ENCODE data around the gene TADA2B. TPM values are rescaled to one million over a fixed set of nuclear protein-coding genes. Genes with fewer than 3 reads are reported as not detected.

The TADA2B gene
- total and polyA plus RNA-seq, 2 experiments from 2014 or later: 3.6 to 11.4 TPM

DNA sequence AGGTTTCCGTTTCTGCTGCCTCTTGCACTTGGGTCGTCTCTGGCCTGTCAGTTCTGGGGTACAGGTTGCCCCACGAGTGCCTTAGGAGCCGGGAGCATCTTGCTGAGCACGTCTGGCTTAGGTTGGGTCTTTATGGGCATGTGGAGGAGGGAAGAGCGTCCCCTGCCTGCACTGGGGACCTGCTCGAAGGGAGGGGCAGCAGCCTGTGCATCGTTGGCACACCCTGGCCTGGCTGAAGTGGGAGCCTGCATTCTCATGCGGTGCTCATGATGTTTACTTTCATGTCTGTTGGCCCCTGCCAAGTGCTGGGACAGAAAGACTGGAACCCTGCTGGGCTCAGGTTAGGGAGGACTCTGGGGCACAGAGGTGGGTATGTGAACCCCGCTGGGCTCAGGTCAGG, 23.8 kb upstream of the TADA2B start:
- H3K4me1 Mint-ChIP-seq: peaks cover 21% of the 10 kb centered on the region
- H3K36me3 ChIP-seq (ENCODE audit: insufficient read depth): no peaks in the 10 kb centered on the region
- no peak for DNase-seq (ENCODE audit: low spot score)
- no peaks in the 10 kb centered on the region; the same call in 2 of the 3 replicates for H3K9me3 Mint-ChIP-seq
- no peaks in the 10 kb centered on the region for H3K4me1 ChIP-seq (ENCODE audit: insufficient read depth)
- no peak overlapping the region for H3K4me2 ChIP-seq
- H3K4me3 ChIP-seq: no peak overlapping the region
- H3K27ac Mint-ChIP-seq: no peak overlapping the region
- H3K27ac ChIP-seq (ENCODE audit: low read depth): no peak overlapping the region
- peaks cover 16% of the 10 kb centered on the region for H4K20me1 ChIP-seq (replicated peaks; ENCODE audit: insufficient read depth)
- H3F3A ChIP-seq (replicated peaks; ENCODE audit: low read depth): no peaks in the 10 kb centered on the region
- ATAC-seq: peak; percentile 20; the same call in 2 of the 3 replicates
- H3K27me3 ChIP-seq (ENCODE audit: insufficient read depth): no peaks in the 10 kb centered on the region
- no peak overlapping the region for H2AFZ ChIP-seq
- H3K27me3 Mint-ChIP-seq (ENCODE audit: insufficient read depth, low read depth, poor library complexity): peaks cover 8% of the 10 kb centered on the region
- no peak for TF ChIP-seq EZH2phosphoT487 (IDR thresholded peaks at IDR 0.05; ENCODE audit: unreplicated experiment)
- TF ChIP-seq, protein P1, sequence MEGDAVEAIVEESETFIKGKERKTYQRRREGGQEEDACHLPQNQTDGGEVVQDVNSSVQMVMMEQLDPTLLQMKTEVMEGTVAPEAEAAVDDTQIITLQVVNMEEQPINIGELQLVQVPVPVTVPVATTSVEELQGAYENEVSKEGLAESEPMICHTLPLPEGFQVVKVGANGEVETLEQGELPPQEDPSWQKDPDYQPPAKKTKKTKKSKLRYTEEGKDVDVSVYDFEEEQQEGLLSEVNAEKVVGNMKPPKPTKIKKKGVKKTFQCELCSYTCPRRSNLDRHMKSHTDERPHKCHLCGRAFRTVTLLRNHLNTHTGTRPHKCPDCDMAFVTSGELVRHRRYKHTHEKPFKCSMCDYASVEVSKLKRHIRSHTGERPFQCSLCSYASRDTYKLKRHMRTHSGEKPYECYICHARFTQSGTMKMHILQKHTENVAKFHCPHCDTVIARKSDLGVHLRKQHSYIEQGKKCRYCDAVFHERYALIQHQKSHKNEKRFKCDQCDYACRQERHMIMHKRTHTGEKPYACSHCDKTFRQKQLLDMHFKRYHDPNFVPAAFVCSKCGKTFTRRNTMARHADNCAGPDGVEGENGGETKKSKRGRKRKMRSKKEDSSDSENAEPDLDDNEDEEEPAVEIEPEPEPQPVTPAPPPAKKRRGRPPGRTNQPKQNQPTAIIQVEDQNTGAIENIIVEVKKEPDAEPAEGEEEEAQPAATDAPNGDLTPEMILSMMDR (conservative IDR thresholded peaks at IDR 0.05; ENCODE audit: low read depth in 2 of 2): 0 out of 4 replicates have a peak, but pooled peaks of 1 of the 2 experiments have one; percentile 7
- H3K36me3 Mint-ChIP-seq (ENCODE audit: low read depth): peaks cover 62% of the 10 kb centered on the region
- no peak overlapping the region for H3K4me3 Mint-ChIP-seq
- no peaks in the 10 kb centered on the region for H3K9me2 ChIP-seq (ENCODE audit: insufficient read depth)
- H3K79me2 ChIP-seq (replicated peaks; ENCODE audit: insufficient read depth): peaks cover 6% of the 10 kb centered on the region

DNA sequence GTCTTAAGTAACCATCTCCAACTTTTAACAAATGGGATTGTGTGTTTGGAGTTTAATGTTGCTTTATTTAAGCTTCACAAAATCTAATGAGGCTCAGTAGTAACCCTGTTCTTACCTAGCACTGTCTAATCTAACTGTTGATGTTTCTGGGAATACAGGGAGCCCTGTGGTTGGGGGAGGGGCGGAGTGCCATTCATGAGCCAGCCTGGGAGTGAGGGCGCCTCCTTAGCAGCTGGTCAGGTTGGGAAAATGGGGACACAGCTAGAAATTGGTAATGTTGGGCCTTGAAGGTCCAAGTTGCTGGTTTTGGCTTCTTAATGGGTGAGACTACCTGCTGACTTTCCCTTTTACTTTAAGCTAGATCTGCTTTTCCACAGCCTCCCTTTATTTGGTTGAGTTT, 22.9 kb upstream of the TADA2B start:
- Histone ChIP-seq H3K79me2 (replicated peaks; ENCODE audit: insufficient read depth) (peaks cover 6% of the 10 kb centered on the region), H4K20me1 (replicated peaks; ENCODE audit: insufficient read depth) (peaks cover 14% of the 10 kb centered on the region), H3K4me1 (ENCODE audit: insufficient read depth) (no peaks in the 10 kb centered on the region), H3K4me3 (no peak overlapping the region), H3F3A (replicated peaks; ENCODE audit: low read depth) (no peaks in the 10 kb centered on the region), H3K9me2 (ENCODE audit: insufficient read depth) (no peaks in the 10 kb centered on the region), H3K27me3 (ENCODE audit: insufficient read depth) (no peaks in the 10 kb centered on the region), H3K27ac (ENCODE audit: low read depth) (no peak overlapping the region), H3K4me2 (no peak overlapping the region), H3K36me3 (ENCODE audit: insufficient read depth) (no peaks in the 10 kb centered on the region), H2AFZ (no peak overlapping the region)
- peak; percentile 65 for DNase-seq (ENCODE audit: low spot score)
- Mint-ChIP-seq H3K9me3 (no peaks in the 10 kb centered on the region; the same call in 2 of the 3 replicates), H3K27ac (peak overlapping the region; percentile 72; the same call in 1 of the 2 replicates), H3K36me3 (ENCODE audit: low read depth) (peaks cover 57% of the 10 kb centered on the region), H3K4me1 (peaks cover 28% of the 10 kb centered on the region), H3K27me3 (ENCODE audit: insufficient read depth, low read depth, poor library complexity) (peaks cover 8% of the 10 kb centered on the region), H3K4me3 (no peak overlapping the region)
- TF ChIP-seq NANOG (IDR thresholded peaks at IDR 0.05; ENCODE audit: borderline replicate concordance): no peak
- TF ChIP-seq, protein P1 (conservative IDR thresholded peaks at IDR 0.05; ENCODE audit: low read depth in 2 of 2): peak in 1 of 2 experiments; percentile 27; a peak in 1 of 4 replicates
- peak; percentile 62 for ATAC-seq

DNA sequence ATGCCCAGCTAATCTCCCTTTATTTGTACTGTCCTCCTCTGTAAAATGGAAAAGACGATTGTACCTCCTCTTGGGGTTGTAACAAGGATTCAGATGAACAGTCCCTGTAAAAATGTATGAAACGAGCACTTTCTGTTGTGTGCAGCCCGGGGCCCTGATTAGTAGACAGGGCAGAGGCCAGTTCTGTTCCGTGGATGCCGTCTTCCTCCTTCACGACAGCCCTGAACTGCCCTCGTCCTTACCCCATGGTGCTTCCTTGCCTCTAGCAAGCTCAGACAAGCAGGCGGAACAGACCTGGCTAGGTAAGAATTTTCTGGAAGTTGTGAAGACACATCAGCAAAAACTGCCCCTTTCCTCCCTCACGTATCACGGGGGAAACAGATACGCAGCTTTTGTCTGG, 22.3 kb upstream of the TADA2B start:
- Histone ChIP-seq H3K79me2 (replicated peaks; ENCODE audit: insufficient read depth) (peaks cover 6% of the 10 kb centered on the region), H3K4me1 (ENCODE audit: insufficient read depth) (no peaks in the 10 kb centered on the region; the same call in 1 of the 2 replicates), H4K20me1 (replicated peaks; ENCODE audit: insufficient read depth) (peaks cover 16% of the 10 kb centered on the region), H3K9me2 (ENCODE audit: insufficient read depth) (no peaks in the 10 kb centered on the region), H3K27me3 (ENCODE audit: insufficient read depth) (no peaks in the 10 kb centered on the region), H3K4me2 (no peak overlapping the region), H3F3A (replicated peaks; ENCODE audit: low read depth) (no peaks in the 10 kb centered on the region), H3K4me3 (no peak overlapping the region), H3K27ac (ENCODE audit: low read depth) (no peak overlapping the region), H3K36me3 (ENCODE audit: insufficient read depth) (no peaks in the 10 kb centered on the region), H2AFZ (no peak overlapping the region)
- ATAC-seq (no peak), DNase-seq (ENCODE audit: low spot score) (no peak)
- Mint-ChIP-seq H3K27me3 (ENCODE audit: insufficient read depth, low read depth, poor library complexity) (peaks cover 8% of the 10 kb centered on the region), H3K27ac (peak overlapping the region; percentile 72), H3K4me3 (no peak overlapping the region), H3K4me1 (peaks cover 31% of the 10 kb centered on the region), H3K9me3 (no peaks in the 10 kb centered on the region; the same call in 2 of the 3 replicates), H3K36me3 (ENCODE audit: low read depth) (peaks cover 56% of the 10 kb centered on the region)
- TF ChIP-seq, protein P2, sequence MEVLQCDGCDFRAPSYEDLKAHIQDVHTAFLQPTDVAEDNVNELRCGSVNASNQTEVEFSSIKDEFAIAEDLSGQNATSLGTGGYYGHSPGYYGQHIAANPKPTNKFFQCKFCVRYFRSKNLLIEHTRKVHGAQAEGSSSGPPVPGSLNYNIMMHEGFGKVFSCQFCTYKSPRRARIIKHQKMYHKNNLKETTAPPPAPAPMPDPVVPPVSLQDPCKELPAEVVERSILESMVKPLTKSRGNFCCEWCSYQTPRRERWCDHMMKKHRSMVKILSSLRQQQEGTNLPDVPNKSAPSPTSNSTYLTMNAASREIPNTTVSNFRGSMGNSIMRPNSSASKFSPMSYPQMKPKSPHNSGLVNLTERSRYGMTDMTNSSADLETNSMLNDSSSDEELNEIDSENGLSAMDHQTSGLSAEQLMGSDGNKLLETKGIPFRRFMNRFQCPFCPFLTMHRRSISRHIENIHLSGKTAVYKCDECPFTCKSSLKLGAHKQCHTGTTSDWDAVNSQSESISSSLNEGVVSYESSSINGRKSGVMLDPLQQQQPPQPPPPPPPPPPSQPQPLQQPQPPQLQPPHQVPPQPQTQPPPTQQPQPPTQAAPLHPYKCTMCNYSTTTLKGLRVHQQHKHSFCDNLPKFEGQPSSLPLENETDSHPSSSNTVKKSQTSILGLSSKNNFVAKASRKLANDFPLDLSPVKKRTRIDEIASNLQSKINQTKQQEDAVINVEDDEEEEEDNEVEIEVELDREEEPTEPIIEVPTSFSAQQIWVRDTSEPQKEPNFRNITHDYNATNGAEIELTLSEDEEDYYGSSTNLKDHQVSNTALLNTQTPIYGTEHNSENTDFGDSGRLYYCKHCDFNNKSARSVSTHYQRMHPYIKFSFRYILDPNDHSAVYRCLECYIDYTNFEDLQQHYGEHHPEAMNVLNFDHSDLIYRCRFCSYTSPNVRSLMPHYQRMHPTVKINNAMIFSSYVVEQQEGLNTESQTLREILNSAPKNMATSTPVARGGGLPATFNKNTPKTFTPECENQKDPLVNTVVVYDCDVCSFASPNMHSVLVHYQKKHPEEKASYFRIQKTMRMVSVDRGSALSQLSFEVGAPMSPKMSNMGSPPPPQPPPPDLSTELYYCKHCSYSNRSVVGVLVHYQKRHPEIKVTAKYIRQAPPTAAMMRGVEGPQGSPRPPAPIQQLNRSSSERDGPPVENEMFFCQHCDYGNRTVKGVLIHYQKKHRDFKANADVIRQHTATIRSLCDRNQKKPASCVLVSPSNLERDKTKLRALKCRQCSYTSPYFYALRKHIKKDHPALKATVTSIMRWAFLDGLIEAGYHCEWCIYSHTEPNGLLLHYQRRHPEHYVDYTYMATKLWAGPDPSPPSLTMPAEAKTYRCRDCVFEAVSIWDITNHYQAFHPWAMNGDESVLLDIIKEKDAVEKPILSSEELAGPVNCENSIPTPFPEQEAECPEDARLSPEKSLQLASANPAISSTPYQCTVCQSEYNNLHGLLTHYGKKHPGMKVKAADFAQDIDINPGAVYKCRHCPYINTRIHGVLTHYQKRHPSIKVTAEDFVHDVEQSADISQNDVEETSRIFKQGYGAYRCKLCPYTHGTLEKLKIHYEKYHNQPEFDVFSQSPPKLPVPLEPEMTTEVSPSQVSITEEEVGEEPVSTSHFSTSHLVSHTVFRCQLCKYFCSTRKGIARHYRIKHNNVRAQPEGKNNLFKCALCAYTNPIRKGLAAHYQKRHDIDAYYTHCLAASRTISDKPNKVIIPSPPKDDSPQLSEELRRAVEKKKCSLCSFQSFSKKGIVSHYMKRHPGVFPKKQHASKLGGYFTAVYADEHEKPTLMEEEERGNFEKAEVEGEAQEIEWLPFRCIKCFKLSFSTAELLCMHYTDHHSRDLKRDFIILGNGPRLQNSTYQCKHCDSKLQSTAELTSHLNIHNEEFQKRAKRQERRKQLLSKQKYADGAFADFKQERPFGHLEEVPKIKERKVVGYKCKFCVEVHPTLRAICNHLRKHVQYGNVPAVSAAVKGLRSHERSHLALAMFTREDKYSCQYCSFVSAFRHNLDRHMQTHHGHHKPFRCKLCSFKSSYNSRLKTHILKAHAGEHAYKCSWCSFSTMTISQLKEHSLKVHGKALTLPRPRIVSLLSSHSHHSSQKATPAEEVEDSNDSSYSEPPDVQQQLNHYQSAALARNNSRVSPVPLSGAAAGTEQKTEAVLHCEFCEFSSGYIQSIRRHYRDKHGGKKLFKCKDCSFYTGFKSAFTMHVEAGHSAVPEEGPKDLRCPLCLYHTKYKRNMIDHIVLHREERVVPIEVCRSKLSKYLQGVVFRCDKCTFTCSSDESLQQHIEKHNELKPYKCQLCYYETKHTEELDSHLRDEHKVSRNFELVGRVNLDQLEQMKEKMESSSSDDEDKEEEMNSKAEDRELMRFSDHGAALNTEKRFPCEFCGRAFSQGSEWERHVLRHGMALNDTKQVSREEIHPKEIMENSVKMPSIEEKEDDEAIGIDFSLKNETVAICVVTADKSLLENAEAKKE (CRISPR knock-in tag; IDR thresholded peaks at IDR 0.05): no peak
- TF ChIP-seq POLR2AphosphoS5 (IDR thresholded peaks at IDR 0.05; ENCODE audit: low read depth): no peak

Data from GM23338 (cell line).